GM19240 (cell line): ENCODE data around the gene CDH18.

Experiments
- DNase-seq: peaks from one replicate; pipeline ENCODE4 v3.0.0; 2011; ENCODE audit warnings: low spot score; ENCODE audit not compliant: insufficient read length

The CDH18 gene

DNA sequence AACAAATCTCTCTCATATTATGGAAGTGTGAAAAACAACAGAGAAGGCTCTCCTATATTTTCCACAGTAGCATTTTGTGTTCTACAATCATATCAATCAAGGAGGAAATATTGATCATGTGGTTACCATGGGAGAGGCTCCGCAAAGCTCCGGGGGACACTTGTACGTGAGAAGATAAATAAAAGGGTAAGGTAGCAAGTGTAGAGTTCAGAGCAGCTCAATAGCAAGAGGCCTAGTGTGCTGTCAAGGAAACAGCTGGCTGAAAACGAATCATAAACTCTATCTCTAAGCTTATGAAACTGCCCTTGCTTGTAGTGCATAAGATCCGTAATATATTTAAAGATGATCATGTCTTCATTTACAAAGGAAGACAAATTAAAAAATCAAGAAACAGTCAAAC, 57.5 kb downstream of the CDH18 start:
- DNase-seq = no peak

DNA sequence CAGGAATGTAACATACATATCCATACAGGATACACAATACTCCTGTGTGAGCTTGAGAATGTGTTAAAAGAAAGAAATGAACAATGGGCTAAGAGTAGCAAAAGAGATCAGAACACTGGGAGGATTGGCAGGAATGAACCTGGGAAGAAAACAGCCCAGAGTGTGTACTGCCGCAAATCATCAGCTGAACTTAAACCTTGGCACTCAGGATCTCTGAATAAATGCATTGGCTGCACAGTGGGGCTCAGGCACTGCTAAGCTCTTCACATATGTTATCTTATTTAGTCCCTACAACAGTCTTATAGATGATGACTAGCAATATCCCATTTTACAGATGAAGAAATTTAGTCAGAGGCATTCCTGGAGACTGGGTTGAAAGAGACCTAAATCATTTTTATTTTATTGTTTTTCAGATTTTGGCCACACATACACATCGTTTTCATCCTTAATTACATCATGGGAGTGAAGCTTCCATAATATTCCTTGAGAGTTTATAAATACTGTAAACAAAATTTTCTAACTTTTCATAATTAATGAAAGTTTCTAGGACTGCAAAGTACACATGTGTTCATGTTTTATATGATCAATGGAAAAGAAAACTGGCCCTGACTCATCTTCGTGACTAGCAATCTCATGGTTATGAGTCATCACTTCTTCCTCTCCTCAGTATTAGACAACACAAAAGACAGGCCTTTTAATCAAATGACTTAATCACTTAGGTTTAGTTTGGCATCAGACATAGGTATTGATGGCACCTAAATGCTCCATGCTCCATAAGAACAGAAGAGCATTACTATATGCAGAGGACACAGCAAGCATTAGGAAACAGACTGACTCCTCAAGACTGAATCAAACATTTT, 59.2 kb downstream of the CDH18 start:
- DNase-seq = no peak

DNA sequence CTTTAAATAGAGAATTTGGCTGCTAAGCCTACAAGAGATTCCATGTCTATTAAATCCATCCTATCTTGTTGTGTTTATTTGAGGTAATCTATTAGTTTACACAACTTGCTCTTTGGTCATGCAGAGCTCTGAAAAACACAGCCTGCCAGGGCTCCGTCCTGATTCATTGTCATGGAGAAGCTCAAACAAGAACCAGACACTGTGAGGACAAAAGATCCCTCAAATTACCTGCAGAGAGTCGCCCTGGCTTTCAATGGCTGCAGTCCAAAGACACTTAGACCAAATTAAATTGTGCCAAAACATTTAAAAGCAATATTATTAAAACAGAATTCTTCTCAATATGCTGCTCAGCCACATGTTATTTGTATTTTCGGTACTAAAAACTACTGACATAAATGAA, 60.1 kb downstream of the CDH18 start:
- DNase-seq = no peak

DNA sequence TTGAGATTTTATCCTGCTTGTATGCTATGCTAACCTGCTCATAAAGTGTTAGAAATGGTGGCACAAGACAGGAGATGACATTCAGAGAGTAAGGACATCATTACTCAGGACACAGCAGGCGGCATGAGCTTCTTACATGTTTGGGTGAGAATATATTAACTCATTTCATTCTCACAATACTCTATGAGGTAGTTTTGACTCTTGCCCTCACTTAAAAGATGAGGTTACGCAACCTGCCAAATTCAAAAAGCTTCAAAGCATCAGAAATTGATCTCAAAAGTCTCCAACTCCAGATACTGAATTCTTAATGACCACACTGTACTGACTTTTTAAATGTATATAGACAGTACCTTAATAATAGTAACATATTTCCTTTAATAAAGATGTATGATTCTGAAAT, 60.8 kb downstream of the CDH18 start:
- no peak for DNase-seq

DNA sequence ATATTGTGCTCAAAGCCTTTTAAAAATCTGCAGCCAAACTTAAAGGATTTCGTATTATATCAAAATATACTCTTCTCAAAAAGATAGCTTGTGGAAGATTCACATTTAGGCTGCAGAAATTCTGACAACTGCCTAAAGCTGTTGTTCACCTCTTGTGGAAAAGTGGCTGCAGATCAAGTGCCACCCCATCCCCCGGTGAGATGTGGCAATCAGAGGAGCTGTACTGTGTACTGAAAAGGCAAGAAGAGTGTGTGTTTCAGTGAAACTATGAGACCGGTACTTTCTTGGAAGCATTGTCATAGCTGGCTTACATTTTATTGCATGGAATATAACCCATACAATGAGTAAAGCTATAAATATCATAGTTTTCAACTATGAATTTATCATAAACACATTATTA, 64.3 kb downstream of the CDH18 start:
- no peak for DNase-seq

DNA sequence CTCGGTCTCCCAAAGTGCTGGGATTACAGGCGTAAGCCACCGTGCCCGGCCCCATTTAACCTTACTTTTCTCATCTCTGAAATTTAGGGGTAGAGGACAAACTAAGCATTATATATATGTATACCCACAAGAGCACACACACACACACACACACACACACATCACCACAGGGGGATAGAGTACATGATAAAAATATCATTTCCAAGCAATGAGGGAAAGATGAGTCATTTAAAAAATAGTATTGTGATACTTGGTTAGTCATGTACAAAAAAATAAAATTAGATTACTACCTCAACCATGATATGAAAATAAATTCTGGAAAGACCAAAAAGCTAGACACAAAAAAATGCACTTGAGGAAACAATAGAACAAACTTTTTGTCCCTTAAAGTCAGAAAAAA, 67.2 kb downstream of the CDH18 start:
- DNase-seq = no peak

DNA sequence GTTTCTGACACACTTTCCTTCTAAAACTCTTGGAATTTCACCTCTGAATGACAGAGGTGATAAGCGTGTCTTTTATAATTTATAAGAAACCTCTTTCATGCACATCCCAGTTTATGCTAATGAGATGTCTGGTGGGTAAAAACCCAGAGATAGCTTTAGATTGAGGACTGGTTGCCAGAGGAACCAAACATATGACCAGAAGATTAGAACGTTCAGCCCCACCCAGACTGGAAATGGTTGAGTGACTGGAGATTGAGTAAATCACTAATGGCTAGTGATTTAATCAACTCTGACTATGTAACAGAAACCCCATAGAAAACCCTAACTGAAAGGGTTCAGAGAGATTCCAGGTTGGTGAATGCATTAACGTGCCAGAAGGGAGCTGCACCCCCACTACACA, 69.2 kb downstream of the CDH18 start:
- DNase-seq = no peak

DNA sequence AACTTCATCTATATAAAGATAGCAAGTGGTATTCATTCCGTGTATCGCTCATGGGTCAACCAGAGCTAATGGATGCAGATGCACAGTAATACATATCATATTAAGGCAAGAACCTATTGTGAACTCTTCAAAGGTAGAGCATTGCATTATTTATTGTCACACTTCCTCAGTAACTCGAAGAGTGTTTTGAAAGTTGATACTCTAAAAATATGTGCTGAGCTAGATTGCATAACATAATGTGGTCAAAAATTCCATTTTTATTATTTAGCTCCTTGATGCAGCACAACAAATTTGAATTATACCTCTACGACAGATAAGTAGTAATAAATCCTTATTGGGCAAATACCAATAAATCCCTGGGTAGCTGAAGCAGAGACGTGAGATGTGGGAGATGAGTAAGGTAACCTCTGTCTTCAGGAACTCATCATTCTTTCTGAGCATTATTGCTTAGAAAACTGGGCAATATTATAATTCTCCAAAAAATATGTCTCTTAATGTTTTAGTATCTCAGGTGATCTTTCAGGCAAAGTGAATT, 70.3 kb downstream of the CDH18 start:
- no peak for DNase-seq

DNA sequence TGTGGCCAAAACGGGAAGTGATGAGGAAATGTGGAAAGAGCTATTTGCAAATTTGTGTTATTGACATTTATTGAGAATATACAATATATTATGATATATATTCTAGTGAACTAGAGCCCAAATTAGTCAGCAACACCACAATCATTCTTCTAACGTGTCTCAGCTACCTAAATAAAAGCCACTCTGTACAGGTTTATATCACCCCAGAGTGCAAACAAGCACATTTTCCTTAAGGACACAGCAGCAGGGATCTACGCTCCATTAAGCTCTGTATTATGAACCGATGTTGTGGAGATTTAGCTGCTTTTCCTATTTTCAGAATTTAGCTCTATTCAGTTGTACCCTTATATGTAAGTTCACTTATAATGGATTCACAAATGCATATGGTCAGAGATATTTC, 77.9 kb downstream of the CDH18 start:
- no peak for DNase-seq

DNA sequence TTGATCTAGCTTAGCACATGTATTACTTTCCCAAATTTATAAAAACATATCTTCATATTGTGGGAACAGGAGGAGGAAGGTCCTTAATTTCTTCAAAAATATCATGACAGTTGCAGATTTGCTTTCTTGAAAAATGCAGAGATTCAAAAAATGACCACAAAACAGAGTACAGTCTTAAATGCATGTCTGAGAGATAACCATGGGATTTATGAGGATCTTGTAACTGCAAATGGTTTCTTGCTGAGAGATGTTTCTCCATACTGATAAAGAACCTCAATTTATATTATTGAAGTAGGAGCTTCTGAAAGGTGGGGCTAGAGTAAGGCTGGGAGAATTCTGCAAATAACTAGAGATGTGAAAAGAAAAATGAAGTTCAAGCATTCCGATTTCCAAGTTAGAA, 83.2 kb downstream of the CDH18 start:
- DNase-seq = no peak

DNA sequence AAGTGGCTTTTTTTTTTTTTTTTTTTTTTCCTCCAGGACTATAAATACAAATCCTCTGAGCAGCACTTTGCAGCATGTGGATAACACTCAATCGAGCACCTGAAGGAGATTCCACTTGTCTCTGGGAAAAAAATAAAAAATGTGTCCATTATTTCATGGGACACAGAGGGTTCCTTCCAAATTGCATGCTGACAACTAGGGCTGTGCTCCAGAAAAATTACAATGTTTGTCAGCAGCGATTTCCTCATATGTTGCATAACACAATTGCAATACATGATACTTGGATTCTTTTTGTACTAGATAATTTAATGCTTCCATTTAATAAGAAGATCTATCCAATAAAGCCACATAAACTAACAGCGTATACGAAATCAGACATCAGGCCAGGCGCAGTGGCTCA, 84.4 kb downstream of the CDH18 start:
- no peak for DNase-seq

DNA sequence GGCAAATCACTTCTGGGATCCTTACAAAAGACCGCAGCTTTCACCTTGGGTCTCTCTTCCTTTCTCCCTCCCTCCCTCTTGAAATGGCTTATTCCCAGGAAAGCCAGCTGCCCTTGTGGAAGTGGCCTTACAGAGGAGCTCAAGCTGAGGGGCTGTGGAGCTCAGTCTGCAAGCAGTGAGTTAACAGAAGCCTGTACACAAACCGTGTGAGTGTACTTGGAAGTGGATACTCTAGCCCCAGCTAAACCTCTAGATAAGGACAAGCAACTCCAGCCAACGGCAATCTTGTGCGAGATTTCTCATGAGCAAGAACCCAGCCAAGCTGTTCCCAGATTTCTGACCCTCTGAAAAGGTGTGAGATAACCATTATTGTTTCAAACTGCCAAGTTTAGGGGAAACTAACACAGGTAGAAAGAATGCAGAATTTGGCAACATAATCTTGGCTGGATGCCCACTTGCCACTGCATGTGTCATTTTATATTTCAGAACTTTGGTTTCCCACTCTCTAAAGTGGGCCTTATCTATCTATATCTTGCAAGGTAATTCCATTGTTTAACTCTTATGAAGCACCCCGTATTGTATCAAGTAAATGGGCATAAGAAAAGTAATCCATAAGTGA, 85.6 kb downstream of the CDH18 start:
- no peak for DNase-seq

DNA sequence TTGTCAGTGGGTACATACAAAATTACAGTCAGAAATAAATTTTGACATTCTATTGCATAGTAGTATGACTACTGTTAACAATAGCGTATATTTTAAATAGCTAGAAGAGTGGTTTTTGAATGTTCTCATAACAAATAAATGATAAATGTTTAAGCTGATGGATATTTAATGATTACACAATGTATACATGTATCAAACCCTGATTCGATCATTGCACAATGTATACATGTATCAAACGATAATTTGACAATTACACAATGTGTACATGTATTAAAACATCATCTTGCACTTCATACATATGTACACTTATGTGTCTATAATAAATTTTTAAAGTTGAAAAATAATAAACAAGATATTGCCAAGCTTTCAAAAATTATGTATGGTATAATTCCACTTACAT, 87.7 kb downstream of the CDH18 start:
- DNase-seq = no peak

DNA sequence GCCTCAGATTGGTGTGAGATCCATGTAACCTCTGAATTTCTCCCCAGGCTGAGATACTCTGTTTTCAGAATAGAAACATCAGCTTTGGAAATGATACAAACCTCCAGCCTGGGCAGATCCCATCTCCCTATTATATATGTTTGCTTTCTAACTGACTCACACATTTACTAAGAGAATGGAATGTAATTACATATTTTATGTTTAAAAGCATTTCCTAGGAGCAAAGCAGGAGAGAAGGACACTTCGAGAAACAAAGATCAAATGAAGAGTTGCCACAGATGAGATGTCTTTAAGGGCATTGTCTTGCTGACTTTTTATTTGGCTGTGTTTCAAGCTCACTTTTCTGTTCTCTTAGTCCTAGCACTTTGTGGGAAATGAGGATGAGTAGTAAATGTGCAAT, 96.3 kb downstream of the CDH18 start:
- no peak for DNase-seq

DNA sequence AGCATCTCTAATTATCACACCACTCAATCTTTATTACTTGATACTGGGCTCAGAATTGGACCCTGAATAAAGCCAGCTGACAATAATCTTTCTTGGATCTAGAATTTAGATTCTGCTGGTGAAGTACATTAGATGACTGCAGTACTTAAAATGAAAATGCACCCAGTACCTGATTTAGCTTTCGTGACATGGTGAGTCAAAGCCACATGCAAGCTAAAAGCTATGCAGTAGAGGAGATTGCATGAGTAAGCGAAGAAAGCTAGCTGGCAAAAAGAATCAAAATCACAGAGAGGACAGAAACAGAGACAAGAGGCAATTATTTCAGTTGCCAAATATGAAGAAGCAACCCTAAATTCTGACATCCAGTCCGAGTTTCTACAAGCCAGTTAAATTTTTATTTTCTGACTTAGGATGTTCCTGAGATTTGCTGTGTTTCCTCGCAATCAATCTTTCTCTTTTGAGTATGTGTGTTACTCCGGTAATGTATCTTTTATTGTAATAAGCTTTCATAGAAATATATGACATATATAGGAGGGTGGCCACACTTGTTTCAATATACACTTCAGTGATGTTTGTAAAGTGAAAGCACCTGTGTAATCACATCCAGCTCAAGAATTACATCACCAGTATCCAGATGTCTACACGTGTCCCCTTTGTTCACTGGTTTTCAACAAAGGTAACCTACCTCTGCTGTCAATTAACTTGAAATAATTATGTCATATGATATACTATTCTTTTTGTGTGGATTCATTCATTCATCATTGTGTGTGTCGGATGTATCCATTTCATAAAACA, 101.7 kb downstream of the CDH18 start:
- no peak for DNase-seq

DNA sequence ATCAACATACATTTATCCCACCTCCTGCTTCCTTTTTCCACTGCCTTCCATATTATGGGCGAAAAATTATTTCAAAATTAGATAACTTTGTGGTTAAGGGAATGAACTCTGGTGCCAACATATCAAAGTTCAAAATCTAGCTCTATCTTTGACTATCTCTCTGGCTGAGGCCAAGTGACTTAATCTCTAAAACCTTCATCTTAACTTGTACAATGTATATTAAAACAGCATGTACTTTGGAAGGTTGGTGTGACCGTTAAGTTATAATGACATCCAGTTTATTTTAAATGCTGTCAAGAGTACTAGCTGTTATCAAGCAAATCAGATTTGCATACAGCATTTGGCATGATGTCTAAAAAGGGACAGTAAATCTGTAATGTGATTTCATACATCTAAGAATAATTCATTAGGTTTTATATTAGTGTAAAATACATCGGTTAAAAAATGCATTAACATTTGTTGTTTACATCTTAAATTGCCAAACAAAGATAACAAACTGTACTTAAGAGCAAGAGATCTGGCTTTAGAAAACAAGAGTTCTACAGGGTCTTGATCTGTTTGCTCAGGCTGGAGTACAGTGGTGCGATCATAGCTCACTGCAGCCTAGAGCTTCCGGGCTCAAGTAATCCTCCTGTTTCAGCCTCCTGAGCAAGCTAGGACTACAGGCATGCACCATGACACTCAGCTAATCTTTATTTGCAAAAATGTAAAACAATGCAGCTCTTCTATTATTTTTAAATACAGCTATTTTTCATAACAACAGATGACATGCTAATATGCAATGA, 102.8 kb downstream of the CDH18 start:
- DNase-seq = no peak

DNA sequence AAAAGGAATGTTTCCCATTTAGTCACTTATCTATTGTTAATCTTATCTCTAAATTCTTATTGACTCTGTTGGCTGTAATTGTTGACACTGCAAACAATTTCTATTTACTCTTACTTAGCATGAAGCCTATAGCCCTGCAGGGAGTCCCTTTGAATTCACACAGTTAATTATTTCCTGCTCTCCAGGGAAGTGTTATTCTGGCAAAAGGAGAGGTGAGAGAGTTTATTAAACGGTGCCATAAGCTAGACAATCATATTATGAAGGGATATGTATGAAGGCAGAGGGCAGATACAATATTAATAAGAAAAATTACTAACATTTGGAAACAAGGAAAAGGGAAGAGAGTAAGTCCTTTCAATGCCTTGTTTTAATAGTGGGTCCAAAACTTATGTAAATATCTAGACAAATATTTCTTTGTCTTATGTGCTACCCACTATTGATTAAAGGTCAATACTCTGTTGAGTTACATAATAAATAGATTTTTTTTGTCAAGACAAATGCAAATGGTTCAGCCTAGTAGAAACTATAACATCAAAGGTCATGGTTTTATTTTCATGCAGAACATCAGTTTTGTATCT, 107.1 kb downstream of the CDH18 start:
- DNase-seq = no peak

DNA sequence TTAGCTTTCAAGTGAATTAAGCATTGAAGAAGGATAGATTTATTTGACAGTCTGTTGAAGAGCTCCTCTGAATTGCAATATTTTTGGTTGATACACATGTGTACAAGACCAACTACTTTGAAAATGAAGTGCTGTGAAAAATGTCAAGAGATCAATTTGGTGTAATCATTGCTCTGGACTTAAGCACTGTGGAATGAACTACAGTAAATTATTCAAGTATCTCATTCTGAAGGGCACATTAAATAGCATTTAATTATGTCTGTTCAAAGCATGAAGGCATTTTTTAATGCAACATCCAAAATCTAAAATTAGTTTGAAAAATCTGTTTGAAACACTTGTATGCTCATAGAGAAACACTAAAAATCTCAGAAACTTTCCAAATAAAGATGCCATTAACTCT, 107.5 kb downstream of the CDH18 start:
- no peak for DNase-seq

DNA sequence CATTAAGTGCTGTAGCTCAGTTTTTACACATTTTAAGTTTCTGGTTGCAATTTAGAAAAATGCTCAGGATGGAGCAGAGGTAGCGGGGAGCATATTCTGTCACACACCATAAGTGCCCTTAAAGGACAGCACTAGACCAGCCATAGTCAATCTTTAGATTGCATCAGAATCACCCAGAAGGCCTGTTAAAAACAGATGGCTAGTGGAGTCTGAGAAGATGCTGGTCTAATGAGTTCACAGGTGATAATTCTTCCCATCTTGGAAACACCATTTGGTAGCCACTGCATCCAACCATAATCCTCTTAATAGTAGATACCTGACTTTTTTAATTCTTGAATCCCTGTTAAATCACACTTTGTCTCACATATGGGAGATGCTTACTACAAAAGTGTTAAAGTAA, 113.2 kb downstream of the CDH18 start:
- DNase-seq = no peak

DNA sequence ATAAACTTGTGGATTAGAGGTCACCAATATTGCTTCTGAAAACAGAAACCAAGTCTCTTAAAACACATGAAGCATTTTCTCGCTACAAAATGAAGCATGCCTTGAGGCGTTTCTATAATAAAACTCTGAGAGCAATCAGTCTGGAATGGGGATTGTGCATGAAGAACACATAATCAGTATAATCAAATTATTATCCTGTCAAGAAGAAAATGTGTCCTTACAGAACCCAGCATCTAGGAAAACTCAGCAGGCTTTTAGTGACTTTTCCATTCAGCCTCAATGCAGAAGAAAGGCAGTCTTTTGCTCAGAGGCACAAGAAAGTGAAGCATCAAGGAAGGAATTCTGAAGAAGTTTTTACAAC, 121.9 kb downstream of the CDH18 start:
- DNase-seq = no peak
